ENCODE results near the gene GALNT9. TPM values are rescaled to one million over a fixed set of nuclear protein-coding genes. Genes with fewer than 3 reads are reported as not detected.

The GALNT9 gene
- polyA plus RNA-seq, 1 experiment = not detected

- H3K36me3 ChIP-seq (ENCODE audit: control insufficient read depth, insufficient read depth, low read length) = no peaks in the 10 kb centered on the region
- TF ChIP-seq CTCF (IDR thresholded peaks at IDR 0.05; ENCODE audit: insufficient read depth, low read depth, low read length) = no peak
- no peak for DNase-seq (ENCODE audit: low read depth)
- no peaks in the 10 kb centered on the region for H3K27me3 ChIP-seq (ENCODE audit: control insufficient read depth, insufficient read depth, low read length)
- CTCF ChIA-PET = no interaction called here
- no peak overlapping the region for H3K4me3 ChIP-seq (ENCODE audit: low read depth, low read length)
- POLR2A ChIA-PET = no interaction called here
These were observed 94.1 kb downstream of the GALNT9 start for GRCh38 chr12:132235116-132235820.

- POLR2A ChIA-PET = no interaction called here
- Histone ChIP-seq H3K36me3 (ENCODE audit: control insufficient read depth, insufficient read depth, low read length) (no peaks in the 10 kb centered on the region), H3K4me3 (ENCODE audit: low read depth, low read length) (no peak overlapping the region), H3K27me3 (ENCODE audit: control insufficient read depth, insufficient read depth, low read length) (peaks cover 7% of the 10 kb centered on the region)
- CTCF ChIA-PET = no interaction called here
- TF ChIP-seq CTCF (IDR thresholded peaks at IDR 0.05; ENCODE audit: insufficient read depth, low read depth, low read length) = no peak
- no peak for DNase-seq (ENCODE audit: low read depth)
These were observed 99.0 kb downstream of the GALNT9 start for GRCh38 chr12:132230381-132230780.

GRCh38 chr12:132229926-132230325, 99.5 kb downstream of the GALNT9 start:
- no peak for TF ChIP-seq CTCF (IDR thresholded peaks at IDR 0.05; ENCODE audit: insufficient read depth, low read depth, low read length)
- CTCF ChIA-PET = no interaction called here
- DNase-seq (ENCODE audit: low read depth) = no peak

GRCh38 chr12:132229193-132229760, 100.1 kb downstream of the GALNT9 start:
- no peak for TF ChIP-seq CTCF (IDR thresholded peaks at IDR 0.05; ENCODE audit: insufficient read depth, low read depth, low read length)
- CTCF ChIA-PET = interaction anchor here (0.6 kb wide), 1 partner anchor 757 kb away, joined by 3 read pairs; the partner anchor contains the start of gene ZNF26
- POLR2A ChIA-PET = no interaction called here

More at GRCh38 chr12:132229926-132230325, 99.5 kb downstream of the GALNT9 start:
- Histone ChIP-seq H3K27me3 (ENCODE audit: control insufficient read depth, insufficient read depth, low read length) (peaks cover 7% of the 10 kb centered on the region), H3K4me3 (ENCODE audit: low read depth, low read length) (no peak overlapping the region), H3K36me3 (ENCODE audit: control insufficient read depth, insufficient read depth, low read length) (no peaks in the 10 kb centered on the region)
- POLR2A ChIA-PET = no interaction called here

GRCh38 chr12:132228476-132229192, 100.8 kb downstream of the GALNT9 start:
- no peak for TF ChIP-seq CTCF (IDR thresholded peaks at IDR 0.05; ENCODE audit: insufficient read depth, low read depth, low read length)
- DNase-seq (ENCODE audit: low read depth) = no peak
- Histone ChIP-seq H3K36me3 (ENCODE audit: control insufficient read depth, insufficient read depth, low read length) (no peaks in the 10 kb centered on the region), H3K4me3 (ENCODE audit: low read depth, low read length) (no peak overlapping the region), H3K27me3 (ENCODE audit: control insufficient read depth, insufficient read depth, low read length) (peaks cover 7% of the 10 kb centered on the region)
- ChIA-PET POLR2A (no interaction called here), CTCF (interaction anchor here (0.6 kb wide), 1 partner anchor 758 kb away, joined by 3 read pairs; the partner anchor contains the start of gene ZNF26)

More at GRCh38 chr12:132229193-132229760, 100.1 kb downstream of the GALNT9 start:
- H3K4me3 ChIP-seq (ENCODE audit: low read depth, low read length) = no peak overlapping the region
- peaks cover 7% of the 10 kb centered on the region for H3K27me3 ChIP-seq (ENCODE audit: control insufficient read depth, insufficient read depth, low read length)
- H3K36me3 ChIP-seq (ENCODE audit: control insufficient read depth, insufficient read depth, low read length) = no peaks in the 10 kb centered on the region
- no peak for DNase-seq (ENCODE audit: low read depth)

All from BJ (cell line).